WTC11 (cell line): Measurements from ENCODE around the gene RFX8. TPM values are rescaled to one million over a fixed set of nuclear protein-coding genes. Genes with fewer than 3 reads are reported as not detected.

Source experiments
- ATAC-seq: fragments of 200-7000 bp; cut with Tn5 transposase; 2 replicates; pipeline ENCODE4 v1.10.0; 2021; ENCODE audit warnings: mild to moderate bottlenecking, moderate library complexity
- CTCF ChIA-PET: fragments of 300-600 bp; sonication (Branson Sonifier 250); formaldehyde crosslinking; loops from one replicate; lab custom pipeline; 2021; ENCODE audit warnings: antibody characterized with exemption; lab: Charles Lee
- POLR2A ChIA-PET: fragments of 350-600 bp; sonication (Branson Sonifier 250); formaldehyde crosslinking; loops from one replicate; lab custom pipeline; 2021; ENCODE audit warnings: antibody characterized with exemption; lab: Charles Lee
- DNase-seq: peaks from one replicate; pipeline ENCODE4 v3.0.0; 2021; ENCODE audit warnings: low spot score
- H3K27ac Mint-ChIP-seq: 2 replicates; pipeline ENCODE4 v1.8.0; 2021; ENCODE audit warnings: mixed read lengths
- H3K27me3 Mint-ChIP-seq: 2 replicates; pipeline ENCODE4 v1.8.0; 2021; ENCODE audit warnings: low read depth, mild to moderate bottlenecking, moderate library complexity, mixed read lengths
- H3K36me3 Mint-ChIP-seq: 2 replicates; pipeline ENCODE4 v1.8.0; 2021; ENCODE audit warnings: mixed read lengths
- H3K4me1 Mint-ChIP-seq: 2 replicates; pipeline ENCODE4 v1.8.0; 2022; ENCODE audit warnings: mixed read lengths
- H3K4me3 Mint-ChIP-seq: 2 replicates; pipeline ENCODE4 v1.8.0; 2021; ENCODE audit warnings: mild to moderate bottlenecking, moderate library complexity, mixed read lengths
- H3K9me3 Mint-ChIP-seq: 2 replicates; pipeline ENCODE4 v1.8.0; 2021; ENCODE audit warnings: mixed read lengths
- CBFB ChIP-seq: sonication (generic); formaldehyde crosslinking; IDR thresholded peaks from 2 replicates; pipeline ENCODE4 v1.8.1; 2022; ENCODE audit warnings: mild to moderate bottlenecking, low read depth, missing genetic modification reagents
- E2F1 ChIP-seq: sonication (generic); formaldehyde crosslinking; IDR thresholded peaks from 2 replicates; pipeline ENCODE4 v1.8.0; 2022; ENCODE audit warnings: mild to moderate bottlenecking, missing genetic modification reagents
- EMX1 ChIP-seq: fragments of 250-450 bp; sonication (Bioruptor Pico); IDR thresholded peaks from 2 replicates; pipeline ENCODE4 v1.8.0; 2021; ENCODE audit warnings: mild to moderate bottlenecking
- GABPB1 ChIP-seq: sonication (generic); formaldehyde crosslinking; IDR thresholded peaks from 2 replicates; pipeline ENCODE4 v1.8.1; 2023; ENCODE audit warnings: mild to moderate bottlenecking, missing genetic modification reagents
- GRHL2 ChIP-seq: fragments of 250-450 bp; sonication (Bioruptor Pico); IDR thresholded peaks from 2 replicates; pipeline ENCODE4 v1.8.0; 2022; ENCODE audit warnings: mild to moderate bottlenecking, moderate library complexity; ENCODE audit not compliant: insufficient replicate concordance, severe bottlenecking
- GTF2I ChIP-seq: fragments of 250-450 bp; sonication (Bioruptor Pico); conservative IDR thresholded peaks from 2 replicates; pipeline ENCODE4 v1.4.0; 2021; ENCODE audit warnings: mild to moderate bottlenecking
- KAT7 ChIP-seq: sonication (generic); formaldehyde crosslinking; IDR thresholded peaks from 2 replicates; pipeline ENCODE4 v1.8.1; 2023; ENCODE audit warnings: missing genetic modification reagents, mild to moderate bottlenecking, borderline replicate concordance
- MXD4 ChIP-seq: fragments of 250-450 bp; sonication (Bioruptor Pico); IDR thresholded peaks from 2 replicates; pipeline ENCODE4 v1.8.0; 2021; ENCODE audit warnings: mild to moderate bottlenecking, moderate library complexity, borderline replicate concordance
- PRDM15 ChIP-seq: sonication (generic); formaldehyde crosslinking; IDR thresholded peaks from 2 replicates; pipeline ENCODE4 v1.8.0; 2022; ENCODE audit warnings: missing genetic modification reagents
- SOX15 ChIP-seq: fragments of 250-450 bp; sonication (Bioruptor Pico); IDR thresholded peaks from 2 replicates; pipeline ENCODE4 v1.9.0; 2021; ENCODE audit warnings: mild to moderate bottlenecking
- ZNF121 ChIP-seq: sonication (generic); formaldehyde crosslinking; IDR thresholded peaks from 2 replicates; pipeline ENCODE4 v1.8.0; 2023; ENCODE audit warnings: missing genetic modification reagents
- ZNF219 ChIP-seq: sonication (generic); formaldehyde crosslinking; IDR thresholded peaks from 2 replicates; pipeline ENCODE4 v1.8.0; 2023; ENCODE audit warnings: missing genetic modification reagents, mild to moderate bottlenecking, borderline replicate concordance
- ZNF317 ChIP-seq: sonication (generic); formaldehyde crosslinking; IDR thresholded peaks from 2 replicates; pipeline ENCODE4 v1.8.1; 2023; ENCODE audit warnings: low read depth, mild to moderate bottlenecking, moderate library complexity, missing genetic modification reagents, borderline replicate concordance
- total RNA-seq: library from RNA; stranded (reverse); gene quantifications from 3 replicates; pipeline ENCODE4 v1.2.3, GENCODE V29; 2021
- TF ChIP-seq, protein P1 (sequence below): sonication (generic); formaldehyde crosslinking; IDR thresholded peaks from 2 replicates; pipeline ENCODE4 v1.8.1; 2022; ENCODE audit warnings: mild to moderate bottlenecking, moderate library complexity, missing genetic modification reagents
- TF ChIP-seq, protein P2 (sequence below): fragments of 250-450 bp; sonication (Bioruptor Pico); IDR thresholded peaks from 2 replicates; pipeline ENCODE4 v2.1.2; 2022; ENCODE audit warnings: mild to moderate bottlenecking, moderate library complexity
- TF ChIP-seq, protein P3 (sequence below): fragments of 250-450 bp; sonication (Bioruptor Pico); IDR thresholded peaks from 2 replicates; pipeline ENCODE4 v1.9.0; 2021; ENCODE audit warnings: mild to moderate bottlenecking, borderline replicate concordance
- TF ChIP-seq, protein P4 (sequence below): sonication (generic); formaldehyde crosslinking; IDR thresholded peaks from 2 replicates; pipeline ENCODE4 v1.8.1; 2023; ENCODE audit warnings: mild to moderate bottlenecking, missing genetic modification reagents, moderate library complexity
- TF ChIP-seq, protein P5 (sequence below): sonication (generic); formaldehyde crosslinking; IDR thresholded peaks from 2 replicates; pipeline ENCODE4 v1.8.1; 2022; ENCODE audit warnings: mild to moderate bottlenecking, missing genetic modification reagents, moderate library complexity, borderline replicate concordance

Gene RFX8
- total RNA-seq, 1 experiment from 2014 or later: 0.28 TPM

- no peak overlapping the region for H3K4me3 Mint-ChIP-seq
- no peak for TF ChIP-seq KAT7 (CRISPR knock-in tag)
- TF ChIP-seq E2F1 (CRISPR knock-in tag): no peak
- no peak for TF ChIP-seq ZNF317 (CRISPR knock-in tag)
- TF ChIP-seq, protein P1, sequence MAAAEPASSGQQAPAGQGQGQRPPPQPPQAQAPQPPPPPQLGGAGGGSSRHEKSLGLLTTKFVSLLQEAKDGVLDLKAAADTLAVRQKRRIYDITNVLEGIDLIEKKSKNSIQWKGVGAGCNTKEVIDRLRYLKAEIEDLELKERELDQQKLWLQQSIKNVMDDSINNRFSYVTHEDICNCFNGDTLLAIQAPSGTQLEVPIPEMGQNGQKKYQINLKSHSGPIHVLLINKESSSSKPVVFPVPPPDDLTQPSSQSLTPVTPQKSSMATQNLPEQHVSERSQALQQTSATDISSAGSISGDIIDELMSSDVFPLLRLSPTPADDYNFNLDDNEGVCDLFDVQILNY: no peak
- no peak for TF ChIP-seq SOX15 (CRISPR knock-in tag)
- TF ChIP-seq GRHL2 (CRISPR knock-in tag): no peak
- TF ChIP-seq, protein P2, sequence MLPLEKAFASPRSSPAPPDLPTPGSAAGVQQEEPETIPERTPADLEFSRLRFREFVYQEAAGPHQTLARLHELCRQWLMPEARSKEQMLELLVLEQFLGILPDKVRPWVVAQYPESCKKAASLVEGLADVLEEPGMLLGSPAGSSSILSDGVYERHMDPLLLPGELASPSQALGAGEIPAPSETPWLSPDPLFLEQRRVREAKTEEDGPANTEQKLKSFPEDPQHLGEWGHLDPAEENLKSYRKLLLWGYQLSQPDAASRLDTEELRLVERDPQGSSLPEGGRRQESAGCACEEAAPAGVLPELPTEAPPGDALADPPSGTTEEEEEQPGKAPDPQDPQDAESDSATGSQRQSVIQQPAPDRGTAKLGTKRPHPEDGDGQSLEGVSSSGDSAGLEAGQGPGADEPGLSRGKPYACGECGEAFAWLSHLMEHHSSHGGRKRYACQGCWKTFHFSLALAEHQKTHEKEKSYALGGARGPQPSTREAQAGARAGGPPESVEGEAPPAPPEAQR (CRISPR knock-in tag): no peak
- no peak for TF ChIP-seq GTF2I (CRISPR knock-in tag)
- TF ChIP-seq PRDM15 (CRISPR knock-in tag): no peak
- TF ChIP-seq ZNF219 (CRISPR knock-in tag): no peak
- TF ChIP-seq, protein P3, sequence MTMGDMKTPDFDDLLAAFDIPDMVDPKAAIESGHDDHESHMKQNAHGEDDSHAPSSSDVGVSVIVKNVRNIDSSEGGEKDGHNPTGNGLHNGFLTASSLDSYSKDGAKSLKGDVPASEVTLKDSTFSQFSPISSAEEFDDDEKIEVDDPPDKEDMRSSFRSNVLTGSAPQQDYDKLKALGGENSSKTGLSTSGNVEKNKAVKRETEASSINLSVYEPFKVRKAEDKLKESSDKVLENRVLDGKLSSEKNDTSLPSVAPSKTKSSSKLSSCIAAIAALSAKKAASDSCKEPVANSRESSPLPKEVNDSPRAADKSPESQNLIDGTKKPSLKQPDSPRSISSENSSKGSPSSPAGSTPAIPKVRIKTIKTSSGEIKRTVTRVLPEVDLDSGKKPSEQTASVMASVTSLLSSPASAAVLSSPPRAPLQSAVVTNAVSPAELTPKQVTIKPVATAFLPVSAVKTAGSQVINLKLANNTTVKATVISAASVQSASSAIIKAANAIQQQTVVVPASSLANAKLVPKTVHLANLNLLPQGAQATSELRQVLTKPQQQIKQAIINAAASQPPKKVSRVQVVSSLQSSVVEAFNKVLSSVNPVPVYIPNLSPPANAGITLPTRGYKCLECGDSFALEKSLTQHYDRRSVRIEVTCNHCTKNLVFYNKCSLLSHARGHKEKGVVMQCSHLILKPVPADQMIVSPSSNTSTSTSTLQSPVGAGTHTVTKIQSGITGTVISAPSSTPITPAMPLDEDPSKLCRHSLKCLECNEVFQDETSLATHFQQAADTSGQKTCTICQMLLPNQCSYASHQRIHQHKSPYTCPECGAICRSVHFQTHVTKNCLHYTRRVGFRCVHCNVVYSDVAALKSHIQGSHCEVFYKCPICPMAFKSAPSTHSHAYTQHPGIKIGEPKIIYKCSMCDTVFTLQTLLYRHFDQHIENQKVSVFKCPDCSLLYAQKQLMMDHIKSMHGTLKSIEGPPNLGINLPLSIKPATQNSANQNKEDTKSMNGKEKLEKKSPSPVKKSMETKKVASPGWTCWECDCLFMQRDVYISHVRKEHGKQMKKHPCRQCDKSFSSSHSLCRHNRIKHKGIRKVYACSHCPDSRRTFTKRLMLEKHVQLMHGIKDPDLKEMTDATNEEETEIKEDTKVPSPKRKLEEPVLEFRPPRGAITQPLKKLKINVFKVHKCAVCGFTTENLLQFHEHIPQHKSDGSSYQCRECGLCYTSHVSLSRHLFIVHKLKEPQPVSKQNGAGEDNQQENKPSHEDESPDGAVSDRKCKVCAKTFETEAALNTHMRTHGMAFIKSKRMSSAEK (CRISPR knock-in tag): no peak
- no peak for TF ChIP-seq ZNF121 (CRISPR knock-in tag)
- TF ChIP-seq EMX1 (CRISPR knock-in tag): no peak
- TF ChIP-seq, protein P4, sequence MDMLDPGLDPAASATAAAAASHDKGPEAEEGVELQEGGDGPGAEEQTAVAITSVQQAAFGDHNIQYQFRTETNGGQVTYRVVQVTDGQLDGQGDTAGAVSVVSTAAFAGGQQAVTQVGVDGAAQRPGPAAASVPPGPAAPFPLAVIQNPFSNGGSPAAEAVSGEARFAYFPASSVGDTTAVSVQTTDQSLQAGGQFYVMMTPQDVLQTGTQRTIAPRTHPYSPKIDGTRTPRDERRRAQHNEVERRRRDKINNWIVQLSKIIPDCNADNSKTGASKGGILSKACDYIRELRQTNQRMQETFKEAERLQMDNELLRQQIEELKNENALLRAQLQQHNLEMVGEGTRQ (CRISPR knock-in tag): no peak
- TF ChIP-seq CBFB: no peak
- TF ChIP-seq, protein P5, sequence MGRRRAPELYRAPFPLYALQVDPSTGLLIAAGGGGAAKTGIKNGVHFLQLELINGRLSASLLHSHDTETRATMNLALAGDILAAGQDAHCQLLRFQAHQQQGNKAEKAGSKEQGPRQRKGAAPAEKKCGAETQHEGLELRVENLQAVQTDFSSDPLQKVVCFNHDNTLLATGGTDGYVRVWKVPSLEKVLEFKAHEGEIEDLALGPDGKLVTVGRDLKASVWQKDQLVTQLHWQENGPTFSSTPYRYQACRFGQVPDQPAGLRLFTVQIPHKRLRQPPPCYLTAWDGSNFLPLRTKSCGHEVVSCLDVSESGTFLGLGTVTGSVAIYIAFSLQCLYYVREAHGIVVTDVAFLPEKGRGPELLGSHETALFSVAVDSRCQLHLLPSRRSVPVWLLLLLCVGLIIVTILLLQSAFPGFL (CRISPR knock-in tag): no peak
- no peak for TF ChIP-seq GABPB1 (CRISPR knock-in tag)
- no peak for TF ChIP-seq MXD4
- no peaks in the 10 kb centered on the region for H3K36me3 Mint-ChIP-seq
- ATAC-seq: no peak
- H3K4me1 Mint-ChIP-seq: no peaks in the 10 kb centered on the region
- H3K9me3 Mint-ChIP-seq: peaks cover 10% of the 10 kb centered on the region
- no peak overlapping the region for H3K27ac Mint-ChIP-seq
- POLR2A ChIA-PET: no interaction called here
- no peaks in the 10 kb centered on the region for H3K27me3 Mint-ChIP-seq
- CTCF ChIA-PET: interaction anchor here (1.5 kb wide), 1 partner anchor 299 kb away, joined by 4 read pairs; no protein-coding TSS in a partner anchor
- DNase-seq: no peak
Observed at GRCh38 chr2:101426822-101427221, 48.1 kb downstream of the RFX8 start.
